Stimulated activated CD8-positive, alpha-beta memory T cell treated with anti-CD3 and anti-CD28 coated beads, Interleukin-2, amount 100 ng/mL, for 1 hour (primary cell): ENCODE results near the gene ARID3B.
A peak's percentile ranks its signal among the peaks of the same experiment; 100 is the strongest.
"Not testable (repeated sequence)": the region's sequence is repeated elsewhere in the genome, so short reads cannot be mapped to it uniquely, and the experiment has no call there.

Experiments
- DNase-seq, 2 donors: peaks; one replicate each; pipeline ENCODE4 v3.0.0-alpha.2; 2020; ENCODE audit warnings: low read depth in 2 of 2

The ARID3B gene

GRCh38 chr15:74535388-74536084 is 5.5 kb upstream of the ARID3B start:
- no peak for DNase-seq

GRCh38 chr15:74537736-74538135 is 3.3 kb upstream of the ARID3B start:
- no peak for DNase-seq

- DNase-seq, result not testable (repeated sequence)
Measured at GRCh38 chr15:74539521-74539920, 1.5 kb upstream of the ARID3B start.

- DNase-seq, result no peak
Measured at GRCh38 chr15:74540161-74540760, 759 bp upstream of the ARID3B start.

- peak; percentile 39 to 40 for DNase-seq
Measured at GRCh38 chr15:74541494-74542165, 610 bp downstream of the ARID3B start.

GRCh38 chr15:74542166-74543042 is 1.4 kb downstream of the ARID3B start:
- no peak for DNase-seq

- no peak for DNase-seq
Measured at GRCh38 chr15:74543043-74543422, 2.0 kb downstream of the ARID3B start.

- DNase-seq, result no peak
Measured at GRCh38 chr15:74543583-74543982, 2.6 kb downstream of the ARID3B start.

GRCh38 chr15:74545086-74545485 is 4.1 kb downstream of the ARID3B start:
- no peak for DNase-seq

GRCh38 chr15:74545776-74546656 is 5.0 kb downstream of the ARID3B start:
- DNase-seq, result peak; percentile 81 to 87

GRCh38 chr15:74547616-74548015 is 6.6 kb downstream of the ARID3B start:
- no peak for DNase-seq

- no peak for DNase-seq
Measured at GRCh38 chr15:74548241-74548640, 7.2 kb downstream of the ARID3B start.

- no peak for DNase-seq
Measured at GRCh38 chr15:74549816-74550215, 8.8 kb downstream of the ARID3B start.

GRCh38 chr15:74551714-74552113 is 10.7 kb downstream of the ARID3B start:
- DNase-seq, result no peak

- DNase-seq, result no peak
Measured at GRCh38 chr15:74552773-74553441, 11.9 kb downstream of the ARID3B start.

GRCh38 chr15:74555192-74555591 is 14.2 kb downstream of the ARID3B start:
- no peak for DNase-seq

- no peak for DNase-seq
Measured at GRCh38 chr15:74558706-74559105, 17.7 kb downstream of the ARID3B start.

GRCh38 chr15:74563442-74563841 is 22.4 kb downstream of the ARID3B start:
- no peak for DNase-seq

- DNase-seq, result no peak
Measured at GRCh38 chr15:74564182-74564581, 23.2 kb downstream of the ARID3B start.

GRCh38 chr15:74565381-74566085 is 24.5 kb downstream of the ARID3B start:
- DNase-seq, result no peak
